ENCODE measurements around the gene RPS16. TPM values are rescaled to one million over a fixed set of nuclear protein-coding genes. Genes with fewer than 3 reads are reported as not detected.

Gene RPS16
- total and polyA plus RNA-seq, 9 of the 15 experiments (the other 6 are each of a cell fraction or from before 2014, with no cell fraction given) = 82.6 to 3,671 (median 2,204) TPM

- TF ChIP-seq YY1 (IDR thresholded peaks at IDR 0.05; ENCODE audit: borderline replicate concordance in 1 of 3, control insufficient read depth in 1 of 3, extremely low read depth in 1 of 3, insufficient read depth in 3 of 3, insufficient read length in 1 of 3, insufficient replicate concordance in 2 of 3, low read depth in 1 of 3, low read length in 2 of 3) = peak in 1 of 3 experiments; percentile 65
- 0 out of 4 replicates have a peak, but pooled peaks of 1 of the 2 experiments have one; percentile 16 for TF ChIP-seq ZMIZ1 (IDR thresholded peaks at IDR 0.05; ENCODE audit: low read depth in 2 of 2, low read length in 2 of 2)
- 0 out of 4 replicates have a peak, but pooled peaks of 1 of the 2 experiments have one; percentile 41 for TF ChIP-seq MLX (CRISPR knock-in tag; conservative IDR thresholded peaks at IDR 0.05)
- TF ChIP-seq ARNT (IDR thresholded peaks at IDR 0.05) = peak in 1 of 2 experiments; percentile 69; a peak in 2 of 4 replicates
- no peak for TF ChIP-seq RBM25 (IDR thresholded peaks at IDR 0.05; ENCODE audit: low read depth, low read length, severe bottlenecking)
- peak; percentile 48; the same call in 1 of the 2 replicates for TF ChIP-seq ZKSCAN1 (IDR thresholded peaks at IDR 0.05; ENCODE audit: low read depth, low read length)
- TF ChIP-seq GMEB1 (CRISPR knock-in tag; IDR thresholded peaks at IDR 0.05) = no peak
- TF ChIP-seq POLR2G (IDR thresholded peaks at IDR 0.05; ENCODE audit: low read depth, low read length) = peak; percentile 66
- TF ChIP-seq HDAC2 (IDR thresholded peaks at IDR 0.05) = peak; percentile 57; the same call in 1 of the 2 replicates
- TF ChIP-seq CTCF (IDR thresholded peaks at IDR 0.05 in 2 of 3, conservative IDR thresholded peaks at IDR 0.05 in 1 of 3; ENCODE audit: insufficient read depth in 2 of 3, low read depth in 1 of 3, low read length in 3 of 3) = peak; percentile 96
- TF ChIP-seq TRIM25 (IDR thresholded peaks at IDR 0.05; ENCODE audit: borderline replicate concordance) = 0 out of 2 replicates have a peak, but pooled peaks have one; percentile 67
- no peak for TF ChIP-seq TCF7L2 (IDR thresholded peaks at IDR 0.05; ENCODE audit: low read depth, low read length)
- TF ChIP-seq RBBP5 (IDR thresholded peaks at IDR 0.05; ENCODE audit: borderline replicate concordance, insufficient read depth, low read length, poor library complexity, severe bottlenecking) = no peak
Observed at GRCh38 chr19:39397360-39398296, 38.1 kb downstream of the RPS16 start (continued).

Measured in K562 (cell line).